Kidney capillary endothelial cell (primary cell): ENCODE measurements around the gene CAPN10.

Source experiments
- DNase-seq: peaks from one replicate; pipeline ENCODE4 v3.0.0-alpha.2; 2018; ENCODE audit warnings: low spot score

Gene CAPN10

DNA sequence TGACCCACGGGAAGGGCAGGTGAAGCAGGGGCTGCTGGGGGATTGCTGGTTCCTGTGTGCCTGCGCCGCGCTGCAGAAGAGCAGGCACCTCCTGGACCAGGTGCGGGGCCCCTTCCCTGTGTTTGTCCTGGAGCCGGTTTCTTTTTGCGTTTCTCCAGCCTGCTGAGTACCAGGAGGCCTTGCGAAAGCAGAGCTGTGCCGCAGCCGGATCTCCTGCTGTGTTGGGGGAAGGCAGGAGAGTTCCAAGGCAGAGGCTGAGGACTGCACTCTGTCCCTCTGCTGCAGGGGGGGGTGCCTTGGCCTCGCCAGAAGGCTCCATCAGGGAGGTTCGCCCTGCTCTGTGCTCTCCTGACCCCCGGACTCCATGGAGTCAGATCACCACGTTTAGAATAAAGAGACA is 2.8 kb downstream of the CAPN10 start:
- DNase-seq, result no peak

DNA sequence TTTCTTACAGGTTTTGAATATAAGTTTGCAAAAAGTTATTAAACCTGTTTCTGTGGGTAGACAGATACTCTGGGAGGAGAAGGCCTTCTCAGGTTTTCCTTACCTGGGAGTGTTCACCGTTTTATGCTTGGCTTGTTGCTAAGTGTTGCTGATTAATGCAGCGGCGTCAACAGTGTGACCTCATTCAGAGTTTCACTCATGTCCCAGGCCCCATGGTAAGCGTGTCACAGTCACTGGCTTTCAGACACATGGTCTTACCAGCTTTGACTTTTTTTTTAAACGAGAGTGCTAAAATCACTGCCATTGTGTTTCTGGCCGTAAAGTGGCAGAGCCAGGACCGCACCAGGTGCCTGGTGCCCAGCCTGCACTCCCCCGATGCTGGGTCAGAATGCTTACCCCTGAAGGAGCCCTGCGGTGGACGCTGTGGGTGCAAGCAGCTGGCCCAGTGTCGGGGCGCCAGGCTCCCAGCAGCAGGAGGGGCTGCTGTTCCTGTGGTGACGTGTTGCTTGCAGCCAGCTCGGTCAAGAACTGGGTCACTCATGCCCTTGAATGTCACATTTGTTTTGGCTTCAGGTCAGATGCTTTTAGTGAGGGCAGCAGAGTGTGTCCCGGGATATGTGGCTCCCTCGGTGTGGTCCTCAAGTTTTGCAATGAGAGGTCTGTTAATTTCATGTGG is 3.5 kb downstream of the CAPN10 start:
- no peak for DNase-seq

- no peak for DNase-seq
These were observed 4.2 kb downstream of the CAPN10 start for GRCh38 chr2:240590681-240591111.

GRCh38 chr2:240591226-240591625 is 4.7 kb downstream of the CAPN10 start:
- DNase-seq, result no peak

DNA sequence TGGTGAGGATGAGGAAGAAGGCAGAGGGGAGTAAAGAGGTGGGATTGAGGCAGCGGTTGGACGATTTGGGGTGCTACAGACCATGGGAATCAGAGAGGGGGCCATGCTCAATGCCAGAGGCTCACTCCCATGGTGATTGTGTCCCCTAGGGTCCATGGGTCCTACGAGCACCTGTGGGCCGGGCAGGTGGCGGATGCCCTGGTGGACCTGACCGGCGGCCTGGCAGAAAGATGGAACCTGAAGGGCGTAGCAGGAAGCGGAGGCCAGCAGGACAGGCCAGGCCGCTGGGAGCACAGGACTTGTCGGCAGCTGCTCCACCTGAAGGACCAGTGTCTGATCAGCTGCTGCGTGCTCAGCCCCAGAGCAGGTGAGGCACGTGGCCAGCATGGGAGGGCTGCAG is 5.2 kb downstream of the CAPN10 start:
- DNase-seq, result no peak

DNA sequence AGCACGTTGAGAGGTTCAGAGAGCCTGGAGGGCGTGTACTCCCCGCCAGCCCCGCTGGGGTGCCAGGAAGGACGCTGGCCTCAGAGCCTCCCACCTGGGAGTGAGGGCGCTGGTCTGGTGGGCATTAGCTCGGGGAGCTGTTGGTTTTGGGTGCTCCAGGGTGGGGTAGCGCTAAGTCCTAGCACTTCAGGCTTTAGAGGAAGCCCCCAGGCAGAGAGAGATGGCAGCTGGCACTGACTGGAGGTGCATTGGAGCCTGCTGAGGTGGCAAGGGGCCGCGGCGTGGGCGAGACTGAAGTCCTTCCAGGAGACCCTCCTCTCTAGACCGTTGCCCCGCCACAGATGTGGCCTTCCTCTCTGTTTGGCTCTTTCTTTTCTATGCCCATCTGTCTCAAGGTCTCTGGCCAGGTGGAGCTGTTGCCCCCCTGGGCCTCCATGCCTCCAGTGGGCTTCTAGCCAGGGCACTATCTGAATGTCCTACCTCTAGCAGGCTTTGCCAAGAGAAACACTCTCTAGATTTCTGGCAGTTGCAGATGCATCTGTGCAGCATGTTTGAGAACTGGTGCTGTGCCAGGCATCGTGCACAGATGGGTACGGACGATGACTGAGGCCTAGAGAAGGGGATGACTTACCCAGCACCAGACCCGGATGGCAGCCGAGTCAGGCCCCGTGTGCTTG is 6.6 kb downstream of the CAPN10 start:
- DNase-seq, result no peak

DNA sequence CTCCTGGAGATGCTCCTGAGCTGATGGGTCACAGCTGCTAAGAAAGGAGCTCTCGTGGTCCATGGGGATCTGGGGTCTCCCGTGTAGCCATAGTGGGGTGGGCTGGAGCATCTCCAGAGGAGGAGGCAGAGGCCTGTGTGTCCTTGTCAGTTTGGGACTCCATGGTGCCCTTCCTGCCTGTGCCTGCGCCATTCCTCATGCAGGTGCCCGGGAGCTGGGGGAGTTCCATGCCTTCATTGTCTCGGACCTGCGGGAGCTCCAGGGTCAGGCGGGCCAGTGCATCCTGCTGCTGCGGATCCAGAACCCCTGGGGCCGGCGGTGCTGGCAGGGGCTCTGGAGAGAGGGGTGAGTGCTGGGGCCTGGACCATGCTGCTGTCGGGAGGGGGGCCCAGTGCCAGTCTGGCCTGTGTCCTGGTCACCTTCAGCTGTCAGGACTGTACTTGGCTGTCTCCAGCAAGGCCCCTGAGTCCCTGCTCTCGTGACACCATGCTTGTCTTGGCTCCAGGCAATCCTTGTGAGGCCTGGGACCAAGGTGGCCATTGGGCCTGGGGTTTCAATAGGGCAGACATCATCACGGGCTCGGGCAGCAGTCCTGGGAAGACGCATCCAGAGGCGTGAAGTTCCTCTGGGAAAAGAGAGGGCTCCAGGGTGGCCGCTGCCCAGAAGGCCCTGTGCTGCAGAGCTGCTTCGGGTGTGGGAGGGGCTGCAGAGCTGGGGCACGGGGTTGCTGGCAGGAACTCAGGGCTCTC is 7.3 kb downstream of the CAPN10 start:
- no peak for DNase-seq

GRCh38 chr2:240594511-240595380 is 8.2 kb downstream of the CAPN10 start:
- no peak for DNase-seq

DNA sequence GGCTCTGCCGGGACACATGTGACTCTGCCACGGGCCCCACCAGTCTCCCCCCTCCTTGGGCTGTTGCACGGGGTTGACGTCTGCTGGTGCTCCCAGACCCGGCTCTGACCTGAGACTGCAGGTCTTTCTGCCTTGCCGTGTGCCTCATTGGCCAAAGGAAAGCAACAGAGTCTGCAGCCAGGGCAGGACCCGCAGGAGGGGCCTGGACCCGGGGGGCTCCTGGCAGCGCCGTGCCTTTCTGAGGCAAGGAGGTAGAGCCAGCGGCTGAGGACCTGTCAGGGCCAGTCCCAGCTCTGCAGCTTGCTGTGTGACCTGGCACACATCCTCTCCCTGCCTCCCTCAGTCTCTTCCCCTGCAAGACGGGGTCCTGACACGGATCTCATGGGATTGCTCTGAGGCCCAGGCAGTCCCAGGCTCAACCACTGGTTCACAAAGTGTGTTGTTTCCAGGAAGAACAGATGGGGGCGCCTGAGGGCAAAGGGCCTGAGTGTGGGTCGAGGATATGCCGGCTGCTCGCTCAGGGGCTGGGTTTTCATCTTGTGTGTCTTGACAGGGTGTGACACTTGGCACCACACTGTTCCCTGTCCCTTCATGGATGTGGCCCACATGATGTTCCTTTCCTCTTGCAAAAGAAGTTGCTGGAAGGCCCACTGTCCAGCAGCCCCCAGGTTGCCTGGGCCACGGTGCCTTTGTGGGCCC is 9.0 kb downstream of the CAPN10 start:
- no peak for DNase-seq

DNA sequence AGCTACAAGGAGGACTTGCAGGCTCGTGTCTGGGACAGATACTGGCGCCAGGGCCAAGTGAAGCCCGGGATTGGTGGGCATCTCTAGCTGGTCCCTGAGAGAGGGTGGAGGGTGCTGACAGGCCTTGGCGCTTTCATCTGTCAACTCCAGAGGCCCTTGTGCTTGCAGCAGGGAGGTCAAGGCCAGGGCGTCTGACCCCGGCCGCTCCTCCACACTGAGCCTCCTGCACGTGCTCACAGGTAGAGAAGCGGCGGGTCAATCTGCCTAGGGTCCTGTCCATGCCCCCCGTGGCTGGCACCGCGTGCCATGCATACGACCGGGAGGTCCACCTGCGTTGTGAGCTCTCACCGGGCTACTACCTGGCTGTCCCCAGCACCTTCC is 9.5 kb downstream of the CAPN10 start:
- DNase-seq, result no peak

DNA sequence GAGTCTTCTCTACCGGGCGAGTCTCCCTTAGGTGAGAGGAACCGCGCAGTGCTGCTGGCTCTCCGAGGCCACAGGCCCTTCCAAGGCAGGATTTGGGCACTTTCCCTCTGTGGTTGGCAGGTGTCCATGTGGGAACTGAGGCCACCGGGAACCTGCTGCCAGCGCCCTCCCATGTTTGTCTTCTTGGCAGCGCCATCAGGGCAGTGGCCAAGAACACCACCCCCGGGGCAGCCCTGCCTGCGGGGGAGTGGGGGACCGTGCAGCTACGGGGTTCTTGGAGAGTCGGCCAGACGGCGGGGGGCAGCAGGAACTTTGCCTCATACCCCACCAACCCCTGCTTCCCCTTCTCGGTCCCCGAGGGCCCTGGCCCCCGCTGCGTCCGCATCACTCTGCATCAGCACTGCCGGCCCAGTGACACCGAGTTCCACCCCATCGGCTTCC is 10.0 kb downstream of the CAPN10 start:
- DNase-seq, result no peak

- no peak for DNase-seq
These were observed 10.5 kb downstream of the CAPN10 start for GRCh38 chr2:240597054-240597418.

DNA sequence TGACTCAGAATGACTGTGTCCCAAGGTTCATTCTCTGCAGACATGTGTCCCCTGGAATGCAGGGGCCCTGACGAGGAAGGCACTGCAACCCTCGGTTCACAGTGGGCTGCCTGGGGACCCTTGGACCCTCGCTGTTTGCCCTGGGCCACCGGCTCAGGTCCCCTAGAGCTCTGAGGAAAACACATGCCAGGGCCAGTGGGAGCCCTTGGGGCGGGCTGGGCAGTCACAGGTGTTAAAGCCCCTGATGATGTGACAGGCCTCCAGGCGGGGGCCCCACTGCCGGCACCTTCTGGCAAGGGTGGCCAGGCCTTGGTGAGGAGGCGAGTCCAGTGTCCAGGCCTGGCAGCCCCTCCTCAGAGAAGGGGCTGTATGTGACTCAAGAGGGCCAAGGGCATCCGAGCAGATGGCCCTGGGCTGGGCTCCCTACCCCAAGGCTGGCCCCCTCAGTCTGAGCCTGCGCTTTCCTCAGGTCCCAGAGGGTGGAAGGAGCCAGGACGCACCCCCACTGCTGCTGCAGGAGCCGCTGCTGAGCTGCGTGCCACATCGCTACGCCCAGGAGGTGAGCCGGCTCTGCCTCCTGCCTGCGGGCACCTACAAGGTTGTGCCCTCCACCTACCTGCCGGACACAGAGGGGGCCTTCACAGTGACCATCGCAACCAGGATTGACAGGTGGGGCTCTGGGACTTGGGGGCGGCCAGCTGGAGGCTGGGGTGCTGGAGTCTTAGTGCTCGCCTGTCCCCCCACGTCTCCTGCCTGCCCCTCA is 11.1 kb downstream of the CAPN10 start:
- DNase-seq, result no peak

GRCh38 chr2:240598311-240598911 is 11.9 kb downstream of the CAPN10 start:
- no peak for DNase-seq

GRCh38 chr2:240599141-240599583 is 12.6 kb downstream of the CAPN10 start:
- DNase-seq, result no peak

- DNase-seq, result no peak
These were observed 14.0 kb downstream of the CAPN10 start for GRCh38 chr2:240600451-240600961.

- no peak for DNase-seq
These were observed 14.7 kb downstream of the CAPN10 start for GRCh38 chr2:240601061-240601830.

DNA sequence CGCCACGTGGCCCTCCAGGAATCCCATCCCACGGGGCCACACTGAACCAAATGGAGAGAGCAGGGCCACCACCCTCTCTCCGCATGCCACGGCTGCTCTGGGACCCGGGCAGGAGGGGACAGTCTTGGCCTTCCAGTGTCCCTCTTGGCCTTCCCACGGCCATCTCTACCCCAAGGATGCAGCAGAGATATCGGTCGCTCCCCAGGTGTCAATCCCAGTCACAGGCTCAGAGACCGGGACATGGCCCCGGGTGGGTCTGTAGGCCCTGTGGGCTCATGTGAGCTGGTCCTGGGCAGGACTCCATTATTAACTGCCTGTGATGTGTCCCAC is 15.3 kb downstream of the CAPN10 start:
- no peak for DNase-seq

DNA sequence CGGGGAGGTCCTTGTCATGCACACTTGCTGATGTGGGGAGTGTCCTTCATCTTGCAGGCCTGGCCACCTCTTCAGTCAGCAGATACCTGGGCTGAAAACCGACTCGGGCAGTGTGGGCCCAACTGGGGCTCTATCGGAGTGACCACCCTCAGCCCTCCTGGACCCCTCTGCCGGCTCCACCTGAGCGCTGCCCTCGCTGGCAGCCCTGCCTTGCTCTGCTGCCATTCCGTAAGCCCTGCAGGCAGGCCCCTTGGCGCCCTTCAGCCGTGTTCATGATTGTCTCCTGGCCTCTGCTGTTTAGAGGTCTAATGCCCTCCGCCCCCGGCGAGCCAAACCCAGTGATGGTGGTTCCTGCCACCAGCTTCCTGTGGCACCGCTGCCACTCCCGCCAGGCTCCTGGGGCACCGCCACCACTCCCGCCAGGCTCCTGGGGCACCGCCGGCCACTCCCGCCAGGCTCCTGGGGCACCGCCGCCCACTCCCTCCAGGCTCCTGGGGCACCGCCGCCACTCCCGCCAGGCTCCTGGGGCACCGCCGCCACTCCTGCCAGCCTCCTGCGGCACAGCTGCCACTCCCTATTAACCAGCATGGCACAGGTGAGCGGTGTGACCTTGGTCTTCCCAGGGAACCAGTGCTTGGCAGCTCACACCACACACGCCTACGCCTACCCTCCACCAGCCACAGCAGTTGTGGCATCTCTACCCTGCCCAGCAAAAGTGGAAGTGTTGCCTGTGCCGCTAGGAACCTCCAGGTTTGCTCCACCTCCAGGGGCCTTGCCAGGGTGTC is 15.9 kb downstream of the CAPN10 start:
- no peak for DNase-seq
